HEK293T (cell line): ENCODE results near the gene PPP1R12C.

Experiments used
- NFRKB ChIP-seq: fragments of 450-650 bp; IDR thresholded peaks from 2 replicates; pipeline ENCODE4 v1.6.1; 2016; ENCODE audit warnings: mild to moderate bottlenecking, moderate library complexity
- ZNF384 ChIP-seq: fragments of 450-650 bp; IDR thresholded peaks from 2 replicates; pipeline ENCODE4 v1.6.1; 2016

DNA sequence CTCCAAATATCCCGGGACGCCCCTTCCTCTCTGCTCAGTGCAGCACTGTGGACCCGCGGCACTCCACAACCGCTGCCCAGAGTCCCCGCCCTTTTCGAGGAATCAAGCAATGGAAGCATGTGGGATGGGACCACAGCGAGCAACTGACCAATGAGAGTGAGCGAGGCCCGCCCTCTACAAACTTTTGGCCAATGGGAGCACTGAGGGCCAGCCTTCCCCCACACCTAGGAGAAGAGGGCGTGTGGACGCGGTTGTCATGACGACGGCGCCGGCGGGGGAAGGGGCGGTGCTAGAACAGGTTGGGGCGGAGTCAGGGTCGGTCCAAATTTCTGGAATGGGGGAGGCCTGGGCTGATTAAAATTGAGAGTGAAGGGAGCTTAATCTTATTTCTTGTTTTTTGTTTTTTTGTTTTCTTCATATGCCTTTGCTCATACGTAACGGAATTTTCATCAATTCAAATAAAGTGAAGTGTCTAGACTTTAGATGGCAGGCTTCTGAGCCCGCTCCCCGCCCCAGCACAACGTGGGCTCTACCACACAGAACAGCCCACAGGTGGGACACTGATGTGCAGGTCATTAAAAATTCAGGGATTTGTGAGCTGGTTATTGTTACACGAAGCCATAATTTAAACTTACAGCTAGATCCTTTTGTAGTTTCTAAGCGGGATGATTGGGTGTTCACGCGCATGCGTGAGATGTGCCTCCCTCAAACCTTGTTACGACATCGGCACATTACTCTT, 49.3 kb upstream of the PPP1R12C start, which contains the start of gene DNAAF3:
- TF ChIP-seq NFRKB = no peak
- TF ChIP-seq ZNF384 = no peak
